Trophoblast cell (in vitro differentiated cells and primary cell): ENCODE results near the gene LRRC31.

Source experiments
- DNase-seq, 2 donors: peaks; one replicate each; pipeline ENCODE4 v3.0.0-alpha.2; 2016
- H2AFZ ChIP-seq: 2 replicates; pipeline ENCODE4 v1.6.1; 2013; ENCODE audit warnings: low read length, moderate library complexity, mild to moderate bottlenecking; ENCODE audit not compliant: insufficient read depth, poor library complexity
- H2AK5ac ChIP-seq: 2 replicates; pipeline ENCODE4 v1.6.1; 2013; ENCODE audit warnings: mild to moderate bottlenecking, low read length
- H2BK120ac ChIP-seq: 2 replicates; pipeline ENCODE4 v1.6.1; 2013; ENCODE audit warnings: low read length, mild to moderate bottlenecking, moderate library complexity; ENCODE audit not compliant: insufficient read depth, poor library complexity
- H2BK12ac ChIP-seq: 2 replicates; pipeline ENCODE4 v1.6.1; 2013; ENCODE audit warnings: mild to moderate bottlenecking, low read length, moderate library complexity
- H2BK5ac ChIP-seq: 2 replicates; pipeline ENCODE4 v1.6.1; 2013; ENCODE audit warnings: low read length, low read depth, moderate library complexity, mild to moderate bottlenecking; ENCODE audit not compliant: poor library complexity
- H3K14ac ChIP-seq: 2 replicates; pipeline ENCODE4 v1.6.1; 2013; ENCODE audit warnings: mild to moderate bottlenecking, low read length
- H3K18ac ChIP-seq: 2 replicates; pipeline ENCODE4 v1.6.1; 2013; ENCODE audit warnings: mild to moderate bottlenecking, low read length
- H3K23ac ChIP-seq: 2 replicates; pipeline ENCODE4 v1.6.1; 2013; ENCODE audit warnings: low read length
- H3K27ac ChIP-seq: 2 replicates; pipeline ENCODE4 v1.5.1; 2013; ENCODE audit warnings: low read depth, mild to moderate bottlenecking, inconsistent platforms, low read length, moderate library complexity
- H3K27me3 ChIP-seq: 2 replicates; pipeline ENCODE4 v1.6.1; 2013; ENCODE audit warnings: inconsistent platforms, mild to moderate bottlenecking, low read length, moderate library complexity; ENCODE audit not compliant: insufficient read depth
- H3K36me3 ChIP-seq, 2 experiments: 1 replicate in 1 of 2; 2 replicates in 1 of 2; pipeline ENCODE4 v1.6.1; 2013; ENCODE audit warnings: low read length in 2 of 2, mild to moderate bottlenecking in 2 of 2, moderate library complexity in 1 of 2; ENCODE audit not compliant: insufficient read depth in 2 of 2, control insufficient read depth in 1 of 2
- H3K4ac ChIP-seq: 2 replicates; pipeline ENCODE4 v1.6.1; 2013; ENCODE audit warnings: low read depth, mild to moderate bottlenecking, low read length, moderate library complexity
- H3K4me1 ChIP-seq, 2 experiments: 1 replicate in 1 of 2; 2 replicates in 1 of 2; pipeline ENCODE4 v1.6.1; 2013; ENCODE audit warnings: low read length in 2 of 2, mild to moderate bottlenecking in 2 of 2, moderate library complexity in 1 of 2; ENCODE audit not compliant: insufficient read depth in 2 of 2, control insufficient read depth in 1 of 2
- H3K4me2 ChIP-seq: 2 replicates; pipeline ENCODE4 v1.6.1; 2013; ENCODE audit warnings: inconsistent platforms, mild to moderate bottlenecking, low read length, moderate library complexity
- H3K4me3 ChIP-seq: 2 replicates; pipeline ENCODE4 v1.5.1; 2013; ENCODE audit warnings: mild to moderate bottlenecking, low read depth, low read length, inconsistent platforms
- H3K79me1 ChIP-seq: one replicate; pipeline ENCODE4 v1.6.1; 2013; ENCODE audit warnings: low read length
- H3K79me2 ChIP-seq: 2 replicates; pipeline ENCODE4 v1.6.1; 2013; ENCODE audit warnings: low read length, mild to moderate bottlenecking; ENCODE audit not compliant: control insufficient read depth, insufficient read depth, poor library complexity
- H3K9ac ChIP-seq: 2 replicates; pipeline ENCODE4 v1.6.1; 2013; ENCODE audit warnings: mild to moderate bottlenecking, low read length
- H3K9me3 ChIP-seq: 2 replicates; pipeline ENCODE4 v1.6.1; 2013; ENCODE audit warnings: low read depth, mild to moderate bottlenecking, control low read depth, inconsistent platforms, low read length; ENCODE audit not compliant: insufficient read depth
- H4K12ac ChIP-seq: 2 replicates; pipeline ENCODE4 v1.6.1; 2013; ENCODE audit warnings: low read depth, mild to moderate bottlenecking, low read length, moderate library complexity
- H4K8ac ChIP-seq: 2 replicates; pipeline ENCODE4 v1.6.1; 2013; ENCODE audit warnings: low read depth, mild to moderate bottlenecking, low read length, moderate library complexity
- H4K91ac ChIP-seq: one replicate; pipeline ENCODE4 v1.6.1; 2013; ENCODE audit warnings: low read depth, mild to moderate bottlenecking, low read length, moderate library complexity
- WGBS: extraction: QIAGEN DNeasy Blood & Tissue Kit; methylation state at CpG from one replicate; pipeline ENCODE4 v1.1.7; 2013; ENCODE audit warnings: missing lambda C conversion rate; ENCODE audit not compliant: insufficient read length, insufficient coverage; ENCODE audit errors: extremely low coverage; 5-methylcytosine and 5-hydroxymethylcytosine counted together

The LRRC31 gene

DNA sequence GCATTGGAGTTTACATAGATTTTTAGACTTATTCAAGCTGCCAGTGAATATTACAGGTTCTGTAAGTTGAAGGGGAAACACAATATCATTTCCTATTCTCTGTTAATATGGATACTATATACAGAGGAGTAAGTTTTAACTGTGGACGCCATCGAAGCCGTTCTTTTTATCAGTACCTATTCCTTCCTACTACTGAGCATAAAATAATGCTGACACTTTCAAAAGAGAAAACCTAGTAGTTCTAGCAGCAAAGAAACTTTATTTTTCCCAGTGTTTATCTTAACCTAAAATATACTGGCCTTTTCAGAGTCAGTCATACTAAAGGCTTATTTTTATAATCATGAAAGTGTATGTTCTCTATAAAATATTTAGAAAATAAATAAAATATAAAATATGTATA is 14.2 kb downstream of the LRRC31 start:
- H3K36me3 ChIP-seq: no peaks in the 10 kb centered on the region
- H3K9me3 ChIP-seq: no peaks in the 10 kb centered on the region
- H3K27me3 ChIP-seq: no peaks in the 10 kb centered on the region
- H3K79me1 ChIP-seq: no peaks in the 10 kb centered on the region
- no peak overlapping the region for H2BK5ac ChIP-seq
- no peak overlapping the region for H2AK5ac ChIP-seq
- no peak overlapping the region for H3K4me2 ChIP-seq
- H2BK120ac ChIP-seq: no peak overlapping the region
- H2AFZ ChIP-seq: no peak overlapping the region
- no peak overlapping the region for H3K4ac ChIP-seq
- no peak overlapping the region for H3K23ac ChIP-seq
- DNase-seq: no peak
- H3K9ac ChIP-seq: no peak overlapping the region
- no peak overlapping the region for H3K27ac ChIP-seq
- no peaks in the 10 kb centered on the region for H3K79me2 ChIP-seq
- no peak overlapping the region for H4K8ac ChIP-seq
- H4K91ac ChIP-seq: no peak overlapping the region
- H4K12ac ChIP-seq: no peak overlapping the region
- no CpG with 5 or more reads among the region's 3 CpGs for WGBS
- no peak overlapping the region for H2BK12ac ChIP-seq
- no peak overlapping the region for H3K14ac ChIP-seq
- no peak overlapping the region for H3K4me3 ChIP-seq
- no peaks in the 10 kb centered on the region for H3K4me1 ChIP-seq
- no peak overlapping the region for H3K18ac ChIP-seq

- Histone ChIP-seq H2AFZ (no peak overlapping the region), H3K4ac (no peak overlapping the region), H3K4me1 (peaks cover 0 to 2% of the 10 kb centered on the region in 2 experiments), H3K36me3 (no peaks in the 10 kb centered on the region), H3K14ac (no peak overlapping the region), H2AK5ac (no peak overlapping the region), H3K79me1 (no peaks in the 10 kb centered on the region), H2BK12ac (no peak overlapping the region), H3K9ac (no peak overlapping the region), H3K4me2 (no peak overlapping the region), H3K79me2 (no peaks in the 10 kb centered on the region), H4K12ac (no peak overlapping the region), H3K18ac (no peak overlapping the region), H3K4me3 (no peak overlapping the region), H2BK5ac (no peak overlapping the region), H3K27ac (no peak overlapping the region), H4K8ac (no peak overlapping the region), H2BK120ac (no peak overlapping the region), H3K9me3 (no peaks in the 10 kb centered on the region), H3K23ac (no peak overlapping the region), H3K27me3 (no peaks in the 10 kb centered on the region), H4K91ac (no peak overlapping the region)
- DNase-seq: no peak
These were observed 19.1 kb downstream of the LRRC31 start for GRCh38 chr3:169850618-169851017.

DNA sequence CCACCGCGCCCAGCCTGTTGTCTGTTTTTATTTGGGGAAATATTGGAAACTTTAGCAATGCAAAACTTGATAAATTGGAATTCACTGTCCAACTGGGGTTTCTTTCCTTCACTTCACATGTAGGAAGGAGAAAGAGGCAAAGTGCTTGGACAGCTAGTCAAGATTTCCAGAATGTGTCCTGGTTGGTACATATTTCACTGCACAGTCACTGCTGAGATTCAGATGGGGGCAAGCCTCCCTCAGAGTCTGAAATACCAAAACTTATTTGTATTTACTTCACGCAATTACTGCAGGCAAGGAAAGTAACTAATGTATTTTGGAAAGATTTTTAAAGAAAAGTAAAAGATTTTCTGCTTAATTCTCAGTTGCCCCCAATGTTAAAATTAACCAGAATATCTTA is 21.0 kb downstream of the LRRC31 start:
- peak in 1 of 2 donors; percentile 60 for DNase-seq
- Histone ChIP-seq H3K9me3 (no peaks in the 10 kb centered on the region), H3K4me3 (no peak overlapping the region), H3K79me2 (no peaks in the 10 kb centered on the region), H3K23ac (no peak overlapping the region), H3K9ac (no peak overlapping the region), H3K18ac (no peak overlapping the region), H3K27me3 (no peaks in the 10 kb centered on the region), H3K79me1 (no peaks in the 10 kb centered on the region), H3K27ac (no peak overlapping the region), H3K4me2 (no peak overlapping the region), H3K4me1 (peaks cover 0 to 2% of the 10 kb centered on the region in 2 experiments), H3K4ac (no peak overlapping the region), H4K8ac (no peak overlapping the region), H2BK12ac (no peak overlapping the region), H3K14ac (no peak overlapping the region), H2AFZ (no peak overlapping the region), H2BK5ac (no peak overlapping the region), H4K91ac (no peak overlapping the region), H2AK5ac (no peak overlapping the region), H2BK120ac (no peak overlapping the region), H3K36me3 (no peaks in the 10 kb centered on the region), H4K12ac (no peak overlapping the region)
- WGBS: no CpG with 5 or more reads among the region's 3 CpGs

DNA sequence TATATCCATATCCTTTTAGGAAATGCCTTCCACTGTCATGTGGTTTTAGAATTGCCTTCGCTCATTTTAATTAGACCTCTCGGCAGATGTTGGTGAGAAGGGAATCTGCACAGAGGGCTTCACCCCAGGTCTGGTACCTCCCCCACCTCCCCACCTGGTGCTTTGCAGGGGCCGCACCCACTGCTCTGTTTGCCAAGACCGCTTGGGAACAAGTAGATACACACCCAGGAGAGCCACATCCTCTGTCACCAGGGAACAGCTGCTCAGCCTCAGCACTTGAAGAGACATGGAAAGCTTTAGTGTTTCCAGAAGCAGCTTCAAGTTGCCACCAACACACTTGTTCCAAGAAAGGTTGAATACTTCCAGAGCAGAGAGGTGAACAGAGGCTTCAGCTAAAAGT is 21.8 kb downstream of the LRRC31 start:
- no peak overlapping the region for H2AK5ac ChIP-seq
- no peaks in the 10 kb centered on the region for H3K36me3 ChIP-seq
- H3K79me2 ChIP-seq: no peaks in the 10 kb centered on the region
- H4K12ac ChIP-seq: no peak overlapping the region
- H3K4me2 ChIP-seq: no peak overlapping the region
- no peak for DNase-seq
- no peak overlapping the region for H3K4ac ChIP-seq
- no peak overlapping the region for H4K8ac ChIP-seq
- H3K79me1 ChIP-seq: no peaks in the 10 kb centered on the region
- H3K27ac ChIP-seq: no peak overlapping the region
- no peaks in the 10 kb centered on the region for H3K27me3 ChIP-seq
- no peak overlapping the region for H4K91ac ChIP-seq
- peak overlapping the region; percentile 49 for H2BK12ac ChIP-seq
- no peak overlapping the region for H3K18ac ChIP-seq
- H2BK120ac ChIP-seq: peak overlapping the region; percentile 33
- H2AFZ ChIP-seq: no peak overlapping the region
- H3K9ac ChIP-seq: no peak overlapping the region
- no CpG with 5 or more reads among the region's 4 CpGs for WGBS
- peaks cover 0 to 2% of the 10 kb centered on the region in 2 experiments for H3K4me1 ChIP-seq
- H3K14ac ChIP-seq: no peak overlapping the region
- no peaks in the 10 kb centered on the region for H3K9me3 ChIP-seq
- H3K23ac ChIP-seq: no peak overlapping the region
- H3K4me3 ChIP-seq: no peak overlapping the region
- no peak overlapping the region for H2BK5ac ChIP-seq
